WTC11 (cell line): ENCODE data around the gene HBM.
"Not testable (repeated sequence)": the region's sequence is repeated elsewhere in the genome, so short reads cannot be mapped to it uniquely, and the experiment has no call there.

Experiments used
- ATF2 ChIP-seq: sonication (generic); formaldehyde crosslinking; IDR thresholded peaks from 2 replicates; pipeline ENCODE4 v1.8.1; 2022; ENCODE audit warnings: low read depth, missing genetic modification reagents, borderline replicate concordance
- ATF3 ChIP-seq: sonication (generic); formaldehyde crosslinking; conservative IDR thresholded peaks from 2 replicates; pipeline ENCODE4 v1.8.1; 2022; ENCODE audit warnings: mild to moderate bottlenecking, missing genetic modification reagents
- CREM ChIP-seq: sonication (generic); formaldehyde crosslinking; IDR thresholded peaks from 2 replicates; pipeline ENCODE4 v1.8.1; 2022; ENCODE audit warnings: mild to moderate bottlenecking, missing genetic modification reagents, moderate library complexity
- CTCF ChIP-seq: fragments of 200-600 bp; IDR thresholded peaks from 2 replicates; pipeline ENCODE4 v1.8.0; 2022; ENCODE audit warnings: antibody characterized with exemption
- NR3C1 ChIP-seq: sonication (generic); formaldehyde crosslinking; conservative IDR thresholded peaks from 2 replicates; pipeline ENCODE4 v1.8.1; 2023; ENCODE audit warnings: low read depth, mild to moderate bottlenecking, missing genetic modification reagents
- STAT6 ChIP-seq: sonication (generic); formaldehyde crosslinking; conservative IDR thresholded peaks from 2 replicates; pipeline ENCODE4 v1.8.1; 2023; ENCODE audit warnings: mild to moderate bottlenecking, low read depth, missing genetic modification reagents, moderate library complexity

- TF ChIP-seq CREM (CRISPR knock-in tag); NR3C1 (CRISPR knock-in tag); ATF2 (CRISPR knock-in tag); ATF3 (CRISPR knock-in tag); CTCF; STAT6 (CRISPR knock-in tag): not testable (repeated sequence)
Observed at GRCh38 chr16:176006-176405, 10.2 kb downstream of the HBM start.
